SH-SY5Y (cell line): Measurements from ENCODE around the gene FMO4.

ENCODE experiments used
- GATA2 ChIP-seq: IDR thresholded peaks from 2 replicates; pipeline ENCODE4 v1.6.1; 2011; ENCODE audit warnings: mild to moderate bottlenecking, low read depth, low read length
- GATA3 ChIP-seq: IDR thresholded peaks from 2 replicates; pipeline ENCODE4 v1.6.1; 2011; ENCODE audit warnings: low read depth, mild to moderate bottlenecking, low read length, moderate library complexity

DNA sequence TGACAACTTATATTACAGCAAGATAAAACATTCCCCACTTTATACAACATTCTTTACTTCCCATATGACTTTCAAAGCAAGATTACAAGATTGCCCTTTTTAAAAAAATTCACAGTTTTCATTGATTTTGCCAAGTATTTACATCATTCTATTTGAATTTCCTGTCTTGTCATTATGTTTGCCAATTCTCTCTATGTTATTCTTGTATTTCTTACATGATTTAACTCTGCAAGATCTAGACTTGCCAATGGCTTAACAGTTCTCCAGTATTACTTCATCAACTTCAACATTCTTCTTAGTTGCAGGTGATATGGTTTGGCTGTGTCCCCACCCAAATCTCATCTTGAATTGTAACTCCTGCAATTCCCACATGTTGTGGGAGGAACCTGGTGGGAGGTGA, 31.6 kb downstream of the FMO4 start:
- no peak for TF ChIP-seq GATA3
- no peak for TF ChIP-seq GATA2
